GM11168 (cell line): ENCODE data around the gene GCGR.

Source experiments
- in situ Hi-C: fragments of 300-500 bp; cut with MboI; formaldehyde crosslinking; loops from one replicate; pipeline ENCODE4 v1.12.0; 2022; ENCODE audit warnings: low sequenced_read_pairs; ENCODE audit not compliant: unreplicated experiment

GCGR gene

GRCh38 chr17:81811705-81812570, 8.0 kb downstream of the GCGR start:
- in situ Hi-C loops: no loop called here

DNA sequence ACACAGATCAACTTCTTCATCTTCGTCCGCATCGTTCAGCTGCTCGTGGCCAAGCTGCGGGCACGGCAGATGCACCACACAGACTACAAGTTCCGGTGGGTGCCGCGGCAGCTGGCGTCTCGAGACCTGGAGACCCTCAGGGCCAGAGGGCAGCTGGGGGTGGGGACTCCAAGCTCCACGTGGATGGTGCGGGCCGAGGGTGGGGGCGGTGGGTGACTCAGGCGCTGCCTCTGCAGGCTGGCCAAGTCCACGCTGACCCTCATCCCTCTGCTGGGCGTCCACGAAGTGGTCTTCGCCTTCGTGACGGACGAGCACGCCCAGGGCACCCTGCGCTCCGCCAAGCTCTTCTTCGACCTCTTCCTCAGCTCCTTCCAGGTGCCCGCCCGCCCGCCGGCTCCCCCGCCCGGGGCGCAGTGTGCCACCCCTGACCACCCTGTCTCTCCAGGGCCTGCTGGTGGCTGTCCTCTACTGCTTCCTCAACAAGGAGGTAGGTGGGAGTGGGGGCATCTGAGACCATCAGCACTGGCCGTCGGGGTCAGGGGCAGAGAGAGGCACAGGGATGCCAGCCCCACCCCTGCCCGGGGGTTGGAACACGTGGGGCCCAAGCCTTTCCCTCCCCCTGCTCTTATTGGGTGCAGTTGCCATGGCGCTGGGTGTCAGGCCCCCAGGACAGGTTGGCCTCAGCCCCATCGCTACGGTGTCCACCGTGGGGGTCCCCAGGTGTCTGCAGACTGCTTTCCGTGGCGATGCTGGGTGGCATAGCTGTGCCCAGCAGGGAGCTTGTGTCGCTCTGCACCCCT, 8.8 kb downstream of the GCGR start:
- in situ Hi-C loops: no loop called here

- in situ Hi-C loops: no loop called here
These were observed 9.4 kb downstream of the GCGR start for GRCh38 chr17:81813371-81813684.

- in situ Hi-C loops: no loop called here
These were observed 10.1 kb downstream of the GCGR start for GRCh38 chr17:81813861-81814683.

- in situ Hi-C loops: no loop called here
These were observed 11.0 kb downstream of the GCGR start for GRCh38 chr17:81814748-81815645.

- in situ Hi-C loops: no loop called here
These were observed 11.7 kb downstream of the GCGR start for GRCh38 chr17:81815646-81815986.

DNA sequence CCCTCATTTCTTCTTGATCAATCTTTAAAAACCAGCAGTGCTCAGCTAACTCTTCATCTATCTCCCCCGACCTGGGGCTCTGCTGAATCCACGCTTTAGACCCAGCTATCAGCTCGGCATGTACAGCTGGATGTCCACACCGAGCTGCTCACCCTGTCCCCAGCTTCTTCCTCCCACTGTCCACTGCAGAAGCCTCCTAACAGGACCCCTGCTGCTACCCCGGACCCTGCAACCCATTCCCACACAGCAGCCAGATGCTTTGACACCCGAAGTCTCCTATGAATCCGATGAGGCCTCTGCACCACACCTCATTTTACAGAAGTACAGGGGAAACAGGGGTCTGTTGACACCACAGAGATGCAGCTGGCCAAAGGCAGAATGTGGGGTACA, 13.8 kb downstream of the GCGR start:
- in situ Hi-C loops: no loop called here

GRCh38 chr17:81819708-81820107, 15.8 kb downstream of the GCGR start:
- in situ Hi-C loops: no loop called here

DNA sequence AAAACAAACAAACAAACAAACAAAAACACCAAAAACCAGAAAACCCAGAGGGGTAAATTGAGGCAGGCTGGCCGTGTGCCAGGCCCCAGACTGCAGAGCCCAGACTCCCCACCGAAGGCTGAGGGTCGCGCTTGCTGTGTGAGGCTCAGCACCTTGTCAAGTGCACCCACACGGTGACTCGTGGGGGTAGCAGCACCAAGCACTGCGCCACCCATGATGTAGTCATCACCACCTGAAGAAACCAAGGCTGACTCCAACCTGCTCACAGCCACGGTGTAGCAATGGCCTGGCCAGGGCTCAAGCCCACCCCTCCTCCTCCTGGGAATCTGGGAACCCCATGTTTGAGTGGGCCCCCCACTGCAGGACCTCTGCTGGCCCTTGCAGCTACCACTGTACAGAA, 17.2 kb downstream of the GCGR start:
- in situ Hi-C loops: no loop called here

- in situ Hi-C loops: no loop called here
These were observed 17.8 kb downstream of the GCGR start for GRCh38 chr17:81821603-81822311.

DNA sequence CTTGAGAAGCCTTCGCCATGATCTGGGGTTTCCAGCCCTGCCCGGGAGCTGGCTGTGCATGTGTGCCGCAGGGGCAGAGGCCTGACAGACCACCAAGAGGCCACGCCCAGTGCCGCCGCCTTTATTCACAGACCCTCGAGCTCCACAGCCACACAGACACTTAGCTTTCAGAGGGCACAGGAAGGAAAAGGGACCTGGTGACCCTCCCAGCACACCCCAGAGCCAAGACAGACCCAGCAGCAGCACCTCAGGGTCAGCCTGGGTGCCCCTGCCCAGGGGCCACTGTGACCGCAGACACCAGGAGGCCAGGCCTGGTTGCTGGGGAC, 18.3 kb downstream of the GCGR start:
- in situ Hi-C loops: no loop called here

- in situ Hi-C loops: no loop called here
These were observed 19.3 kb downstream of the GCGR start for GRCh38 chr17:81822996-81823819.

DNA sequence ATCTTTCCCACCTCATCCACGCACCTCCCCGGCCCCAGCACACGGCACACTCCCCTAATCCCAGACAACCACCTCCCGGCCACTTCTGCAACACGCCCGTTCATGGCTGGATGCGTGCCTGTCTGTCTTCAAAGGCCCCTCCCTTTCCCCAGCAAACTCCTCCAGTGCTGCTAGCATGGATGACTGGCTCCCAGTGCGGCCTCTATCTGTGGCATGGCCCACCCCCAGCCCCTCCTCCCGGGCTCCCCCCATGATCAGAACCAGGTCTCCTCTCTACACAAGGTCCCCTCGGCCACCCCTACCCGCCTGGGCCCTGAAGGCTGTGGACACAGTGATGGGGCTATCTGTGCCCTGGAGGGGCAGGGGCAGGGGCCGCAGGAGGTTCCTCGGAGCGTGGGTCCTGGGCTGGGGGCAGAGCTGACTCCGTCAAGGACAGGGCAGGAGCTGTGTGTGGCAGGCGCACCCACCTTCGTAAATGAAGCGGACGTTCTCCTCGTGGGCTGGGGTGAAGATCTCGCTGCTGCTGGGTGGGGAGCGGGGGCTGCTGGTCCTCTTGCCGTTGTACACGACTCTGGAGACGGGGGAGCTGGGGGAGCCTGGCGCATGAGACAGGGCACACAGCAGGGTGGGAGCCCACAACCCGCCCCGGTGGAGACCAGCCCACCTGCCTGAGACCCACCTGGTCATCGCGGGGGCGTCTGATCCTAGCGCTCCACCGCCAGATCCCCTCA, 20.0 kb downstream of the GCGR start:
- in situ Hi-C loops: no loop called here

GRCh38 chr17:81824595-81824994, 20.6 kb downstream of the GCGR start:
- in situ Hi-C loops: no loop called here

DNA sequence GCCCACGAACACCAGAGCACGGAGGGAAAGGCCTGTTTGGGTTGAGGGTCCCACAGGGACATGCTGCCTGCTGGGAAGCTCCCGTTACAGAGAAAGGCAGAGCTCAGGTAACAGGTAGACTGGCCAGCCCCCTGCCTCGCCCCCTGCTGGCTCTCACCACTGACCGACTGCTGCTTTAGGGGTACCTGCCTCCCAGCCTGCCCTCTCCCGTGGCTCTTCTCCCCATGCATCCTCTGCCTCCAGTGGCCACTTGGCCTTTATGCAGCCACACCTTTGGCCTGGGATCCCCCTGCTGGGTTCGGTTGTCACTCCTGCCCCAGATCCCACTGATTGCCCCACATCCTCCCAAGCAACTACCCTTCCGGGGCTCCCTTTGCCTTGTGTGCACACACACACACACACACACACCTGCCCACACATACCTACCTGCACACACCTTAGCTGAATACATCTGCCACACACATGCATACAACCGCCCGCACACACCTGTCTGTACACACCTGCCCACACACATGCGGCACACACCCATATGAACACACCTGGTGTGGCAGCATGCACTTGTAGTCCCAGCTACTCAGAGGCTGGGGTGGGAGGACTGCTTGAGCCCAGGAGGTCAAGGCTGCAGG, 22.0 kb downstream of the GCGR start:
- in situ Hi-C loops: loop anchor here (25.0 kb wide), 1 partner anchor 89 kb away; no protein-coding TSS in a partner anchor

DNA sequence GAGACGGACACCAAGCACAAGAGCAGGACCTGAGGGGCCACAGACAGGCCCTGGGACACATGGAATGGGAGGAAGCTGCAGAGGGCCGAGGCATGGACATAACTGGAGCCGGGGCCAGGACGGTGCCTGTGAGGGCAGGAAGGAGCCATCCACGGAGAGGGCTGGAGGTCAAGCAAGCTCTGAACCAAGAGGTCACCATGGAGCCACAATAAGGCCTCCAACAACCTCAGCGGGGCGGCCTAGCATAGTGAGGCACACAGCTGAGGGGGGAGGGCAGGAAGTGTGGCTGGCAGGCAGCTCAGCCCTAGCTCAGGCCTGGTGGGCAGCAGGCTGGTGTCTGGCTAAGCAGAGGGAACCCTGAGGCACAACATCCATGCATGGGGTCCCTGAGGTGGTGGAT, 24.7 kb downstream of the GCGR start:
- in situ Hi-C loops: loop anchor here (25.0 kb wide), 1 partner anchor 91 kb away; no protein-coding TSS in a partner anchor

DNA sequence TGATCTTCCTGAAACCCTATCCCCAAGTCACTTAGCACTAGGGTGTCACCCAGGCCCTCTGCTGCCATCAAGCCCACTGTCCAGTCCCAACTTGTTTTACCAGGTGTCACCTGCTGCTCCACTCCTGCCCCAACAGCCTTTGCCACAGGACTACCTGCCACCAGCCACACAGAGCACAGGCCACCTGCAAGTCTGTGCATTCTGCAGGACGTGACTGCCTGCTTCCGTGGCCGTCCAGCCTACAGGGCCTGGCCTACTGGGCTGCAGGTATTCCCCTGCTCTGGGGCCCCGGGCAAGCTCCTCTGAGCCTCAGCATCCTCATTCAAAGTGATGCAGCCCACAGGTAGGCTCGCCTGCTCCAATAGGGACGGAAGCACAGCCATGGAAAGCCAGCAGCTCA, 25.9 kb downstream of the GCGR start:
- in situ Hi-C loops: loop anchor here (25.0 kb wide), 1 partner anchor 93 kb away; no protein-coding TSS in a partner anchor
